Neuronal stem cell (in vitro differentiated cells): Measurements from ENCODE around the gene VAT1.

Experiments used
- DNase-seq: peaks from one replicate; pipeline ENCODE4 v3.0.0-alpha.2; 2013; ENCODE audit warnings: low spot score
- H2AFZ ChIP-seq: one replicate; pipeline ENCODE4 v1.6.1; 2013; ENCODE audit warnings: mild to moderate bottlenecking, low read length, inconsistent platforms
- H2AK5ac ChIP-seq: 2 replicates; pipeline ENCODE4 v1.6.1; 2013; ENCODE audit warnings: low read depth, mild to moderate bottlenecking, inconsistent platforms, low read length, moderate library complexity, mixed read lengths
- H2BK120ac ChIP-seq: 2 replicates; pipeline ENCODE4 v1.6.1; 2013; ENCODE audit warnings: low read depth, mild to moderate bottlenecking, inconsistent platforms, low read length, moderate library complexity, mixed read lengths
- H2BK12ac ChIP-seq: one replicate; pipeline ENCODE4 v1.6.1; 2013; ENCODE audit warnings: low read length, inconsistent platforms
- H2BK15ac ChIP-seq: 2 replicates; pipeline ENCODE4 v1.6.1; 2013; ENCODE audit warnings: mild to moderate bottlenecking, low read length, inconsistent platforms, mixed read lengths
- H2BK5ac ChIP-seq: one replicate; pipeline ENCODE4 v1.6.1; 2013; ENCODE audit warnings: inconsistent platforms, mild to moderate bottlenecking, low read length, moderate library complexity
- H3K14ac ChIP-seq: one replicate; pipeline ENCODE4 v1.6.1; 2013; ENCODE audit warnings: low read length, inconsistent platforms
- H3K18ac ChIP-seq: 2 replicates; pipeline ENCODE4 v1.6.1; 2013; ENCODE audit warnings: low read length, inconsistent platforms
- H3K23ac ChIP-seq: 2 replicates; pipeline ENCODE4 v1.6.1; 2013; ENCODE audit warnings: low read depth, mild to moderate bottlenecking, mixed read lengths, low read length, inconsistent platforms; ENCODE audit not compliant: poor library complexity
- H3K27ac ChIP-seq: replicated peaks from 3 replicates; pipeline ENCODE4 v1.5.1; 2013; ENCODE audit warnings: low read length, inconsistent platforms
- H3K27me3 ChIP-seq, 3 experiments: 2 replicates each; pipeline ENCODE4 v1.6.1; 2013; ENCODE audit warnings: low read length in 3 of 3, mild to moderate bottlenecking in 2 of 3, inconsistent platforms in 1 of 3, low read depth in 1 of 3, mixed read lengths in 1 of 3, moderate library complexity in 1 of 3; ENCODE audit not compliant: control insufficient read depth in 3 of 3, insufficient read depth in 3 of 3
- H3K36me3 ChIP-seq, 2 donors: replicated peaks in 1 of 2; 2 replicates each; pipeline ENCODE4 v1.6.1; 2013; ENCODE audit warnings: low read length in 2 of 2; ENCODE audit not compliant: control insufficient read depth in 2 of 2, insufficient read depth in 2 of 2
- H3K4ac ChIP-seq: 2 replicates; pipeline ENCODE4 v1.6.1; 2013; ENCODE audit warnings: inconsistent platforms, mild to moderate bottlenecking, low read length, moderate library complexity
- H3K4me1 ChIP-seq, 2 donors: 1 replicate in 1 of 2; 2 replicates in 1 of 2; pipeline ENCODE4 v1.6.1; 2013; ENCODE audit warnings: low read length in 2 of 2, low read depth in 1 of 2; ENCODE audit not compliant: control insufficient read depth in 2 of 2, insufficient read depth in 1 of 2
- H3K4me2 ChIP-seq: one replicate; pipeline ENCODE4 v1.6.1; 2013; ENCODE audit warnings: mild to moderate bottlenecking, low read length, inconsistent platforms; ENCODE audit not compliant: insufficient read depth, poor library complexity, severe bottlenecking
- H3K4me3 ChIP-seq, 2 donors: 2 replicates each; pipeline ENCODE4 v1.5.1; 2013; ENCODE audit warnings: low read length in 2 of 2, mild to moderate bottlenecking in 2 of 2, inconsistent platforms in 1 of 2, moderate library complexity in 1 of 2
- H3K79me1 ChIP-seq: one replicate; pipeline ENCODE4 v1.6.1; 2013; ENCODE audit warnings: low read depth, mild to moderate bottlenecking, inconsistent platforms, low read length, moderate library complexity
- H3K9ac ChIP-seq: one replicate; pipeline ENCODE4 v1.6.1; 2013; ENCODE audit warnings: mild to moderate bottlenecking, low read depth, low read length, inconsistent platforms; ENCODE audit not compliant: poor library complexity
- H3K9me3 ChIP-seq, 2 donors: replicated peaks in 1 of 2; 2 replicates each; pipeline versions ENCODE3 to v1.6.1; 2013; ENCODE audit warnings: low read length in 2 of 2, mild to moderate bottlenecking in 2 of 2, inconsistent platforms in 1 of 2, low read depth in 1 of 2, mixed read lengths in 1 of 2, moderate library complexity in 1 of 2; ENCODE audit not compliant: control insufficient read depth in 2 of 2, insufficient read depth in 1 of 2
- H4K8ac ChIP-seq: one replicate; pipeline ENCODE4 v1.6.1; 2013; ENCODE audit warnings: low read depth, mild to moderate bottlenecking, inconsistent platforms, low read length, moderate library complexity
- H4K91ac ChIP-seq: one replicate; pipeline ENCODE4 v1.6.1; 2013; ENCODE audit warnings: low read length, low read depth, mild to moderate bottlenecking, inconsistent platforms; ENCODE audit not compliant: poor library complexity
- WGBS, 2 donors: extraction: QIAGEN DNeasy Blood & Tissue Kit; methylation state at CpG; one replicate each; pipeline ENCODE4 v1.1.7; 2013; ENCODE audit warnings: missing lambda C conversion rate in 2 of 2, mixed read lengths in 1 of 2; ENCODE audit not compliant: insufficient read length in 2 of 2, insufficient replicate concordance in 1 of 2; ENCODE audit errors: extremely low coverage in 2 of 2; 5-methylcytosine and 5-hydroxymethylcytosine counted together

VAT1 gene

GRCh38 chr17:42982266-42982665 is 39.9 kb downstream of the VAT1 start:
- Histone ChIP-seq H2BK15ac (no peak overlapping the region), H3K36me3 (peaks cover 4 to 32% of the 10 kb centered on the region in 2 donors), H3K4ac (no peak overlapping the region), H3K14ac (no peak overlapping the region), H2AK5ac (no peak overlapping the region), H2BK12ac (no peak overlapping the region), H2BK120ac (no peak overlapping the region), H2AFZ (no peak overlapping the region), H3K27ac (no peak overlapping the region), H3K4me3 (no peak overlapping the region), H3K9ac (no peak overlapping the region), H3K4me2 (no peak overlapping the region), H4K91ac (no peak overlapping the region), H2BK5ac (no peak overlapping the region), H3K18ac (no peak overlapping the region), H3K27me3 (no peaks in the 10 kb centered on the region), H3K9me3 (peaks cover 0 to 3% of the 10 kb centered on the region in 2 donors), H4K8ac (no peak overlapping the region), H3K23ac (no peak overlapping the region), H3K4me1 (peaks cover 2 to 12% of the 10 kb centered on the region in 2 donors), H3K79me1 (peaks cover 10% of the 10 kb centered on the region)
- no peak for DNase-seq

- H3K4me1 ChIP-seq = peaks cover 2 to 12% of the 10 kb centered on the region in 2 donors
- no peak overlapping the region for H2BK15ac ChIP-seq
- peak overlapping the region; percentile 72 for H4K91ac ChIP-seq
- H3K27ac ChIP-seq = peak overlapping the region; percentile 59
- peak overlapping the region; percentile 86 for H2AFZ ChIP-seq
- peaks cover 10% of the 10 kb centered on the region for H3K79me1 ChIP-seq
- peak; percentile 27 for DNase-seq
- peak overlapping the region; percentile 91 for H3K18ac ChIP-seq
- H2BK12ac ChIP-seq = peak overlapping the region; percentile 22
- peak overlapping the region; percentile 75 for H2BK5ac ChIP-seq
- peak overlapping the region; percentile 99 for H3K23ac ChIP-seq
- H3K4ac ChIP-seq = peak overlapping the region; percentile 37
- peak overlapping the region; percentile 87 for H2BK120ac ChIP-seq
- peak overlapping the region; percentile 98 for H3K9ac ChIP-seq
- H3K36me3 ChIP-seq = peaks cover 2 to 21% of the 10 kb centered on the region in 2 donors
- peak overlapping the region; percentile 81 for H2AK5ac ChIP-seq
- H3K4me2 ChIP-seq = peak overlapping the region; percentile 96
- no CpG with 5 or more reads among the region's 67 CpGs for WGBS, 2 donors
- peak overlapping the region; percentile 59 to 97 for H3K4me3 ChIP-seq
- H3K9me3 ChIP-seq = peaks cover 0 to 3% of the 10 kb centered on the region in 2 donors
- no peaks in the 10 kb centered on the region for H3K27me3 ChIP-seq
- H3K14ac ChIP-seq = peak overlapping the region; percentile 89
- H4K8ac ChIP-seq = no peak overlapping the region
Measured at GRCh38 chr17:42980766-42981397, 41.3 kb downstream of the VAT1 start.

- Histone ChIP-seq H2BK5ac (peak within 1 kb of the TSS; percentile 75), H3K36me3 (peaks cover 2 to 16% of the 10 kb centered on the region in 2 donors), H3K14ac (peak within 1 kb of the TSS; percentile 89), H3K27me3 (no peaks in the 10 kb centered on the region), H4K8ac (no peak within 1 kb of the TSS), H3K9ac (peak within 1 kb of the TSS; percentile 98), H3K4me1 (peaks cover 2 to 12% of the 10 kb centered on the region in 2 donors), H3K4me2 (peak within 1 kb of the TSS; percentile 96), H2BK12ac (peak within 1 kb of the TSS; percentile 22), H2BK120ac (peak within 1 kb of the TSS; percentile 87), H2BK15ac (no peak within 1 kb of the TSS), H3K9me3 (peaks cover 0 to 3% of the 10 kb centered on the region in 2 donors), H3K18ac (peak within 1 kb of the TSS; percentile 91), H3K4me3 (peak within 1 kb of the TSS; percentile 59 to 97), H3K79me1 (peaks cover 10% of the 10 kb centered on the region), H3K4ac (peak within 1 kb of the TSS; percentile 37), H2AFZ (peak within 1 kb of the TSS; percentile 86), H3K23ac (peak within 1 kb of the TSS; percentile 99), H2AK5ac (peak within 1 kb of the TSS; percentile 81), H4K91ac (peak within 1 kb of the TSS; percentile 72), H3K27ac (peak within 1 kb of the TSS; percentile 59)
- WGBS, 2 donors = no CpG with 5 or more reads among the region's 39 CpGs
- peak; percentile 91 for DNase-seq
Measured at GRCh38 chr17:42980274-42980765, 41.9 kb downstream of the VAT1 start, which contains the start of gene RUNDC1. TSS of gene RUNDC1 (plus strand) at chr17:42980565. CDS start at chr17:42980577, 12 bp downstream.

GRCh38 chr17:42979511-42980273 is 42.5 kb downstream of the VAT1 start, which contains the start of gene PTGES3L:
TSS of gene PTGES3L (minus strand) at chr17:42980080. CDS start at chr17:42980053, 27 bp downstream.
- Histone ChIP-seq H3K14ac (peak within 1 kb of the TSS; percentile 89), H2AK5ac (peak within 1 kb of the TSS; percentile 81), H3K4me3 (peak within 1 kb of the TSS; percentile 59 to 97), H4K8ac (no peak within 1 kb of the TSS), H4K91ac (peak within 1 kb of the TSS; percentile 72), H3K36me3 (peaks cover 0 to 10% of the 10 kb centered on the region in 2 donors), H2BK5ac (peak within 1 kb of the TSS; percentile 75), H3K27ac (peak within 1 kb of the TSS; percentile 59), H2BK15ac (no peak within 1 kb of the TSS), H3K23ac (peak within 1 kb of the TSS; percentile 99), H3K9me3 (peaks cover 0 to 3% of the 10 kb centered on the region in 2 donors), H2BK12ac (peak within 1 kb of the TSS; percentile 22), H3K4ac (peak within 1 kb of the TSS; percentile 37), H3K4me1 (peaks cover 2 to 12% of the 10 kb centered on the region in 2 donors), H3K18ac (peak within 1 kb of the TSS; percentile 91), H3K4me2 (peak within 1 kb of the TSS; percentile 96), H2AFZ (peak within 1 kb of the TSS; percentile 86), H3K79me1 (peaks cover 10% of the 10 kb centered on the region), H3K9ac (peak within 1 kb of the TSS; percentile 98), H3K27me3 (no peaks in the 10 kb centered on the region), H2BK120ac (peak within 1 kb of the TSS; percentile 87)
- WGBS, 2 donors = no CpG with 5 or more reads among the region's 21 CpGs
- no peak for DNase-seq
